Karpas-422 (cell line): ENCODE data around the gene ERC2. TPM values are rescaled to one million over a fixed set of nuclear protein-coding genes. Genes with fewer than 3 reads are reported as not detected.
"Not testable (repeated sequence)": the region's sequence is repeated elsewhere in the genome, so short reads cannot be mapped to it uniquely, and the experiment has no call there.

Source experiments
- DNase-seq: peaks from one replicate; pipeline ENCODE4 v3.0.0-alpha.2; 2015
- H2AFZ ChIP-seq: fragments of 200-600 bp; sonication (generic); 2 replicates; pipeline ENCODE4 v1.6.1; 2014; ENCODE audit warnings: antibody characterized with exemption, low read length, mixed read lengths
- H3K27ac ChIP-seq: fragments of 200-600 bp; sonication (generic); 2 replicates; pipeline ENCODE4 v1.5.1; 2014; ENCODE audit warnings: mild to moderate bottlenecking, low read length, moderate library complexity
- H3K27me3 ChIP-seq: fragments of 200-600 bp; sonication (generic); 2 replicates; pipeline ENCODE4 v1.6.1; 2014; ENCODE audit warnings: low read length, mixed read lengths
- H3K36me3 ChIP-seq: fragments of 200-600 bp; sonication (generic); 2 replicates; pipeline ENCODE4 v1.6.1; 2014; ENCODE audit warnings: low read length, mixed read lengths; ENCODE audit not compliant: insufficient read depth
- H3K4me1 ChIP-seq: fragments of 200-600 bp; sonication (generic); 2 replicates; pipeline ENCODE4 v1.6.1; 2014; ENCODE audit warnings: mild to moderate bottlenecking, low read length, mixed read lengths
- H3K4me2 ChIP-seq: fragments of 200-600 bp; sonication (generic); 2 replicates; pipeline ENCODE4 v1.6.1; 2014; ENCODE audit warnings: low read length, low read depth, mild to moderate bottlenecking; ENCODE audit not compliant: poor library complexity, severe bottlenecking
- H3K4me3 ChIP-seq: fragments of 200-600 bp; sonication (generic); 2 replicates; pipeline ENCODE4 v1.5.1; 2014; ENCODE audit warnings: mild to moderate bottlenecking, antibody characterized with exemption, low read length, mixed read lengths
- H3K79me2 ChIP-seq: fragments of 200-600 bp; sonication (generic); 2 replicates; pipeline ENCODE4 v1.6.1; 2014; ENCODE audit warnings: mild to moderate bottlenecking, low read length, mixed read lengths
- H3K9ac ChIP-seq: fragments of 200-600 bp; sonication (generic); 2 replicates; pipeline ENCODE4 v1.6.0; 2014; ENCODE audit warnings: low read length
- H3K9me2 ChIP-seq: fragments of 200-600 bp; sonication (generic), shearing (Covaris generic); replicated peaks from 2 replicates; pipeline ENCODE4 v1.6.0; 2014; ENCODE audit warnings: mild to moderate bottlenecking, low read length, moderate library complexity; ENCODE audit not compliant: insufficient read depth
- H3K9me3 ChIP-seq: fragments of 300-700, 200-600 bp; sonication (generic); 2 replicates; pipeline ENCODE4 v1.6.1; 2014; ENCODE audit warnings: low read length, mixed read lengths
- H4K20me1 ChIP-seq: fragments of 200-600 bp; sonication (generic); 2 replicates; pipeline ENCODE4 v1.6.1; 2014; ENCODE audit warnings: mild to moderate bottlenecking, antibody characterized with exemption, low read length, low read depth; ENCODE audit not compliant: insufficient read depth
- total RNA-seq: library from RNA; depleted of rRNA; stranded (reverse); fragments of >200 nt; shearing (Covaris generic); gene quantifications from 2 replicates; pipeline ENCODE4 v1.2.3, GENCODE V29; 2014; ENCODE audit warnings: low replicate concordance

ERC2 gene
- total RNA-seq, 1 experiment from 2014 or later: 3.7 TPM

- Histone ChIP-seq H3K4me1 (no peaks in the 10 kb centered on the region), H3K9me3 (no peaks in the 10 kb centered on the region), H4K20me1 (no peaks in the 10 kb centered on the region), H3K4me2 (no peak overlapping the region), H3K79me2 (no peaks in the 10 kb centered on the region), H3K36me3 (no peaks in the 10 kb centered on the region), H3K9me2 (no peaks in the 10 kb centered on the region), H3K9ac (no peak overlapping the region), H3K4me3 (no peak overlapping the region), H3K27me3 (no peaks in the 10 kb centered on the region), H3K27ac (no peak overlapping the region), H2AFZ (no peak overlapping the region)
- DNase-seq: no peak
Observed at GRCh38 chr3:56094170-56094569, 374.1 kb downstream of the ERC2 start.

- no peaks in the 10 kb centered on the region for H3K9me2 ChIP-seq
- no peak overlapping the region for H3K4me3 ChIP-seq
- H3K79me2 ChIP-seq: no peaks in the 10 kb centered on the region
- no peaks in the 10 kb centered on the region for H3K4me1 ChIP-seq
- H3K27me3 ChIP-seq: no peaks in the 10 kb centered on the region
- H2AFZ ChIP-seq: no peak overlapping the region
- no peak overlapping the region for H3K4me2 ChIP-seq
- DNase-seq: no peak
- H3K9me3 ChIP-seq: no peaks in the 10 kb centered on the region
- H3K27ac ChIP-seq: no peak overlapping the region
- H4K20me1 ChIP-seq: no peaks in the 10 kb centered on the region
- H3K9ac ChIP-seq: no peak overlapping the region
- H3K36me3 ChIP-seq: no peaks in the 10 kb centered on the region
Observed at GRCh38 chr3:56089739-56090138, 378.5 kb downstream of the ERC2 start.

GRCh38 chr3:56087451-56088053, 380.7 kb downstream of the ERC2 start:
- no peak for DNase-seq
- Histone ChIP-seq H3K79me2 (no peaks in the 10 kb centered on the region), H4K20me1 (no peaks in the 10 kb centered on the region), H3K27me3 (no peaks in the 10 kb centered on the region), H3K4me2 (no peak overlapping the region), H3K4me1 (no peaks in the 10 kb centered on the region), H3K36me3 (no peaks in the 10 kb centered on the region), H2AFZ (no peak overlapping the region), H3K27ac (no peak overlapping the region), H3K9ac (no peak overlapping the region), H3K4me3 (no peak overlapping the region), H3K9me3 (no peaks in the 10 kb centered on the region), H3K9me2 (no peaks in the 10 kb centered on the region)

GRCh38 chr3:56086355-56086754, 381.9 kb downstream of the ERC2 start:
- H3K79me2 ChIP-seq: no peaks in the 10 kb centered on the region
- no peak overlapping the region for H2AFZ ChIP-seq
- H3K4me2 ChIP-seq: no peak overlapping the region
- no peak overlapping the region for H3K27ac ChIP-seq
- no peaks in the 10 kb centered on the region for H3K9me3 ChIP-seq
- H3K36me3 ChIP-seq: no peaks in the 10 kb centered on the region
- DNase-seq: no peak
- H3K9me2 ChIP-seq: no peaks in the 10 kb centered on the region
- no peaks in the 10 kb centered on the region for H3K4me1 ChIP-seq
- no peaks in the 10 kb centered on the region for H3K27me3 ChIP-seq
- H3K9ac ChIP-seq: no peak overlapping the region
- H3K4me3 ChIP-seq: no peak overlapping the region
- no peaks in the 10 kb centered on the region for H4K20me1 ChIP-seq

GRCh38 chr3:56081246-56081645, 387.0 kb downstream of the ERC2 start:
- H3K27ac ChIP-seq: no peak overlapping the region
- H3K36me3 ChIP-seq: no peaks in the 10 kb centered on the region
- H3K4me3 ChIP-seq: no peak overlapping the region
- H3K9ac ChIP-seq: no peak overlapping the region
- H3K27me3 ChIP-seq: no peaks in the 10 kb centered on the region
- H4K20me1 ChIP-seq: no peaks in the 10 kb centered on the region
- no peak for DNase-seq
- no peaks in the 10 kb centered on the region for H3K9me3 ChIP-seq
- H3K9me2 ChIP-seq: no peaks in the 10 kb centered on the region
- H3K79me2 ChIP-seq: no peaks in the 10 kb centered on the region
- no peak overlapping the region for H2AFZ ChIP-seq
- H3K4me2 ChIP-seq: no peak overlapping the region
- no peaks in the 10 kb centered on the region for H3K4me1 ChIP-seq

- no peak overlapping the region for H3K4me3 ChIP-seq
- no peak overlapping the region for H2AFZ ChIP-seq
- no peak for DNase-seq
- no peaks in the 10 kb centered on the region for H3K36me3 ChIP-seq
- no peaks in the 10 kb centered on the region for H3K9me2 ChIP-seq
- H3K4me1 ChIP-seq: no peaks in the 10 kb centered on the region
- no peak overlapping the region for H3K4me2 ChIP-seq
- H3K27ac ChIP-seq: no peak overlapping the region
- no peaks in the 10 kb centered on the region for H3K27me3 ChIP-seq
- H3K9ac ChIP-seq: no peak overlapping the region
- no peaks in the 10 kb centered on the region for H4K20me1 ChIP-seq
- H3K79me2 ChIP-seq: no peaks in the 10 kb centered on the region
- no peaks in the 10 kb centered on the region for H3K9me3 ChIP-seq
Observed at GRCh38 chr3:56076746-56077145, 391.5 kb downstream of the ERC2 start.

GRCh38 chr3:56075089-56075488, 393.2 kb downstream of the ERC2 start:
- Histone ChIP-seq H2AFZ (no peak overlapping the region), H4K20me1 (no peaks in the 10 kb centered on the region), H3K9ac (no peak overlapping the region), H3K4me2 (no peak overlapping the region), H3K79me2 (no peaks in the 10 kb centered on the region), H3K4me3 (no peak overlapping the region), H3K27me3 (no peaks in the 10 kb centered on the region), H3K27ac (no peak overlapping the region), H3K36me3 (no peaks in the 10 kb centered on the region), H3K4me1 (no peaks in the 10 kb centered on the region), H3K9me3 (no peaks in the 10 kb centered on the region), H3K9me2 (no peaks in the 10 kb centered on the region)
- no peak for DNase-seq

- H3K4me3 ChIP-seq: no peak overlapping the region
- no peak overlapping the region for H2AFZ ChIP-seq
- no peaks in the 10 kb centered on the region for H3K9me3 ChIP-seq
- H3K36me3 ChIP-seq: no peaks in the 10 kb centered on the region
- no peak overlapping the region for H3K4me2 ChIP-seq
- H3K27ac ChIP-seq: no peak overlapping the region
- H3K79me2 ChIP-seq: no peaks in the 10 kb centered on the region
- H3K9me2 ChIP-seq: no peaks in the 10 kb centered on the region
- H3K4me1 ChIP-seq: no peaks in the 10 kb centered on the region
- H3K27me3 ChIP-seq: no peaks in the 10 kb centered on the region
- DNase-seq: no peak
- H3K9ac ChIP-seq: no peak overlapping the region
- H4K20me1 ChIP-seq: no peaks in the 10 kb centered on the region
Observed at GRCh38 chr3:56069766-56070165, 398.5 kb downstream of the ERC2 start.

GRCh38 chr3:56066405-56066804, 401.9 kb downstream of the ERC2 start:
- H3K27me3 ChIP-seq, H4K20me1 ChIP-seq, H3K4me2 ChIP-seq, H3K9me2 ChIP-seq, H3K4me3 ChIP-seq, H3K9ac ChIP-seq, H3K9me3 ChIP-seq, DNase-seq, H2AFZ ChIP-seq, H3K27ac ChIP-seq, H3K4me1 ChIP-seq, H3K79me2 ChIP-seq, H3K36me3 ChIP-seq: not testable (repeated sequence)
